HUES64 (cell line): Measurements from ENCODE around the gene GUCY2C.
"Not testable (repeated sequence)": the region's sequence is repeated elsewhere in the genome, so short reads cannot be mapped to it uniquely, and the experiment has no call there.

Experiments used
- H3K27ac ChIP-seq: 2 replicates; pipeline ENCODE4 v1.7.0; 2013; ENCODE audit warnings: low read depth, low read length, inconsistent platforms
- H3K27me3 ChIP-seq: 2 replicates; pipeline ENCODE4 v1.6.1; 2013; ENCODE audit warnings: mild to moderate bottlenecking, low read length; ENCODE audit not compliant: insufficient read depth
- H3K36me3 ChIP-seq: 2 replicates; pipeline ENCODE4 v1.6.1; 2013; ENCODE audit warnings: mild to moderate bottlenecking, low read length; ENCODE audit not compliant: insufficient read depth
- H3K4me1 ChIP-seq: 2 replicates; pipeline ENCODE4 v1.6.1; 2013; ENCODE audit warnings: mild to moderate bottlenecking, low read length, moderate library complexity; ENCODE audit not compliant: insufficient read depth
- H3K4me3 ChIP-seq: 2 replicates; pipeline ENCODE4 v1.5.1; 2013; ENCODE audit warnings: mild to moderate bottlenecking, low read length, moderate library complexity
- H3K9ac ChIP-seq: 2 replicates; pipeline ENCODE4 v1.6.1; 2013; ENCODE audit warnings: mild to moderate bottlenecking, low read depth, low read length
- H3K9me3 ChIP-seq: 2 replicates; pipeline ENCODE4 v1.6.1; 2013; ENCODE audit warnings: low read depth, low read length; ENCODE audit not compliant: insufficient read depth
- WGBS: fragments of 150-250, 120-280 bp; methylation state at CpG from one replicate; pipeline ENCODE4 v1.1.7; 2013; ENCODE audit warnings: missing lambda C conversion rate; 5-methylcytosine and 5-hydroxymethylcytosine counted together

Gene GUCY2C

GRCh38 chr12:14682231-14682630 lies 14.2 kb downstream of the GUCY2C start:
- 87% methylated on average over 3 of the region's 4 CpGs for WGBS
- H3K9me3 ChIP-seq, result not testable (repeated sequence)

GRCh38 chr12:14681625-14682024 lies 14.8 kb downstream of the GUCY2C start:
- Histone ChIP-seq H3K4me1 (no peaks in the 10 kb centered on the region), H3K4me3 (no peak overlapping the region), H3K9me3 (no peaks in the 10 kb centered on the region), H3K27ac (no peak overlapping the region), H3K36me3 (no peaks in the 10 kb centered on the region), H3K9ac (no peak overlapping the region), H3K27me3 (peaks cover 19% of the 10 kb centered on the region)
- 100% methylated on average over 1 of the region's 2 CpGs for WGBS

More at GRCh38 chr12:14682231-14682630, 14.2 kb downstream of the GUCY2C start:
- H3K9ac ChIP-seq, H3K4me3 ChIP-seq, H3K4me1 ChIP-seq, H3K36me3 ChIP-seq, H3K27ac ChIP-seq: not testable (repeated sequence)
- H3K27me3 ChIP-seq, result peaks cover 19% of the 10 kb centered on the region

GRCh38 chr12:14681190-14681589 lies 15.2 kb downstream of the GUCY2C start:
- H3K9ac ChIP-seq, result no peak overlapping the region
- H3K9me3 ChIP-seq, result no peaks in the 10 kb centered on the region
- no peak overlapping the region for H3K4me3 ChIP-seq
- peaks cover 19% of the 10 kb centered on the region for H3K27me3 ChIP-seq
- 93% methylated on average over 3 of the region's 3 CpGs for WGBS
- no peak overlapping the region for H3K27ac ChIP-seq
- no peaks in the 10 kb centered on the region for H3K4me1 ChIP-seq
- no peaks in the 10 kb centered on the region for H3K36me3 ChIP-seq

- Histone ChIP-seq H3K4me1 (no peaks in the 10 kb centered on the region), H3K27ac (no peak overlapping the region), H3K9me3 (no peaks in the 10 kb centered on the region), H3K27me3 (peaks cover 4% of the 10 kb centered on the region; the same call in 1 of the 2 replicates), H3K9ac (no peak overlapping the region), H3K4me3 (no peak overlapping the region), H3K36me3 (no peaks in the 10 kb centered on the region)
- WGBS, result 92% methylated on average over 5 of the region's 6 CpGs
Observed at GRCh38 chr12:14678547-14679150, 17.8 kb downstream of the GUCY2C start.

GRCh38 chr12:14668591-14668990 lies 27.8 kb downstream of the GUCY2C start:
- Histone ChIP-seq H3K36me3 (no peaks in the 10 kb centered on the region), H3K4me1 (no peaks in the 10 kb centered on the region), H3K9me3 (no peaks in the 10 kb centered on the region), H3K4me3 (no peak overlapping the region), H3K27ac (no peak overlapping the region), H3K9ac (no peak overlapping the region), H3K27me3 (no peaks in the 10 kb centered on the region)
- 95% methylated on average over 2 of the region's 3 CpGs for WGBS

- Histone ChIP-seq H3K27ac (0 out of 2 replicates have a peak overlapping the region, but pooled peaks have one; percentile 35), H3K4me3 (no peak overlapping the region), H3K9me3 (no peaks in the 10 kb centered on the region), H3K9ac (peak overlapping the region; percentile 38; the same call in 1 of the 2 replicates), H3K4me1 (no peaks in the 10 kb centered on the region), H3K27me3 (no peaks in the 10 kb centered on the region), H3K36me3 (no peaks in the 10 kb centered on the region)
- WGBS, result 90% methylated on average over 23 of the region's 23 CpGs
Observed at GRCh38 chr12:14665354-14666348, 30.7 kb downstream of the GUCY2C start.

- H3K36me3 ChIP-seq, result no peaks in the 10 kb centered on the region
- 91% methylated on average over 6 of the region's 7 CpGs for WGBS
- H3K9me3 ChIP-seq, result no peaks in the 10 kb centered on the region
- no peak overlapping the region for H3K9ac ChIP-seq
- H3K27ac ChIP-seq, result no peak overlapping the region
- H3K27me3 ChIP-seq, result no peaks in the 10 kb centered on the region
- no peak overlapping the region for H3K4me3 ChIP-seq
- no peaks in the 10 kb centered on the region for H3K4me1 ChIP-seq
Observed at GRCh38 chr12:14664434-14665023, 31.9 kb downstream of the GUCY2C start.

GRCh38 chr12:14663002-14663401 lies 33.4 kb downstream of the GUCY2C start:
- no peaks in the 10 kb centered on the region for H3K36me3 ChIP-seq
- no peak overlapping the region for H3K9ac ChIP-seq
- H3K27me3 ChIP-seq, result no peaks in the 10 kb centered on the region
- H3K27ac ChIP-seq, result no peak overlapping the region
- H3K4me1 ChIP-seq, result no peaks in the 10 kb centered on the region
- no peak overlapping the region for H3K4me3 ChIP-seq
- no peaks in the 10 kb centered on the region for H3K9me3 ChIP-seq
- WGBS, result 97% methylated on average over 3 of the region's 5 CpGs

- H3K27ac ChIP-seq, result no peak overlapping the region
- H3K9me3 ChIP-seq, result no peaks in the 10 kb centered on the region
- H3K36me3 ChIP-seq, result no peaks in the 10 kb centered on the region
- H3K4me3 ChIP-seq, result no peak overlapping the region
- H3K27me3 ChIP-seq, result no peaks in the 10 kb centered on the region
- no peaks in the 10 kb centered on the region for H3K4me1 ChIP-seq
- no peak overlapping the region for H3K9ac ChIP-seq
- 91% methylated on average over 9 of the region's 9 CpGs for WGBS
Observed at GRCh38 chr12:14656846-14657245, 39.6 kb downstream of the GUCY2C start.

GRCh38 chr12:14655284-14655683 lies 41.1 kb downstream of the GUCY2C start:
- Histone ChIP-seq H3K27ac (no peak overlapping the region), H3K9me3 (no peaks in the 10 kb centered on the region), H3K4me3 (no peak overlapping the region), H3K36me3 (no peaks in the 10 kb centered on the region), H3K27me3 (no peaks in the 10 kb centered on the region), H3K9ac (no peak overlapping the region), H3K4me1 (peaks cover 9% of the 10 kb centered on the region)
- 84% methylated on average over 1 of the region's 1 CpG for WGBS

GRCh38 chr12:14654842-14655241 lies 41.6 kb downstream of the GUCY2C start:
- Histone ChIP-seq H3K27ac (no peak overlapping the region), H3K4me3 (no peak overlapping the region), H3K9ac (no peak overlapping the region), H3K4me1 (peaks cover 9% of the 10 kb centered on the region), H3K36me3 (no peaks in the 10 kb centered on the region), H3K9me3 (no peaks in the 10 kb centered on the region), H3K27me3 (no peaks in the 10 kb centered on the region)
